Endothelial cell (in vitro differentiated cells): ENCODE results near the gene INTS6. TPM values are rescaled to one million over a fixed set of nuclear protein-coding genes. Genes with fewer than 3 reads are reported as not detected.
A peak's percentile ranks its signal among the peaks of the same experiment; 100 is the strongest.

Experiments used
- DNase-seq: peaks from one replicate; pipeline ENCODE4 v3.0.0; 2021; ENCODE audit warnings: low spot score
- H3K27ac Mint-ChIP-seq: one replicate; pipeline ENCODE4 v1.8.0; 2021; ENCODE audit warnings: mixed read lengths, inconsistent platforms; ENCODE audit not compliant: unreplicated experiment
- H3K27me3 Mint-ChIP-seq: one replicate; pipeline ENCODE4 v1.8.0; 2021; ENCODE audit warnings: mild to moderate bottlenecking, moderate library complexity, mixed read lengths, inconsistent platforms; ENCODE audit not compliant: unreplicated experiment
- H3K36me3 Mint-ChIP-seq: one replicate; pipeline ENCODE4 v1.8.0; 2021; ENCODE audit warnings: mild to moderate bottlenecking, low read depth, mixed read lengths, inconsistent platforms; ENCODE audit not compliant: unreplicated experiment
- H3K4me1 Mint-ChIP-seq: one replicate; pipeline ENCODE4 v1.8.0; 2021; ENCODE audit warnings: mild to moderate bottlenecking, mixed read lengths, inconsistent platforms; ENCODE audit not compliant: unreplicated experiment
- H3K4me3 Mint-ChIP-seq: one replicate; pipeline ENCODE4 v1.8.0; 2021; ENCODE audit warnings: mild to moderate bottlenecking, mixed read lengths, inconsistent platforms; ENCODE audit not compliant: unreplicated experiment
- H3K9me3 Mint-ChIP-seq: one replicate; pipeline ENCODE4 v1.8.0; 2021; ENCODE audit warnings: mixed read lengths, inconsistent platforms; ENCODE audit not compliant: unreplicated experiment
- total RNA-seq: library from RNA; stranded (reverse); fragmentation: NEBNext Ultra II Directional; extraction: Animal tissue kit (Norgen Biotek cat#: 25700); gene quantifications from one replicate; pipeline ENCODE4 v1.2.1, GENCODE V29; 2021; ENCODE audit not compliant: unreplicated experiment
- TF ChIP-seq, protein P1 (sequence below): fragments of 200-600 bp; sonication (generic); IDR thresholded peaks from one replicate; pipeline ENCODE4 v1.5.0; 2021; ENCODE audit warnings: antibody characterized with exemption; ENCODE audit not compliant: unreplicated experiment

The INTS6 gene
- total RNA-seq, 1 donor from 2014 or later: 45.0 TPM

- Mint-ChIP-seq H3K36me3 (peaks cover 22% of the 10 kb centered on the region), H3K4me3 (peak overlapping the region; percentile 89), H3K27ac (peak overlapping the region; percentile 82), H3K4me1 (peaks cover 29% of the 10 kb centered on the region), H3K9me3 (no peaks in the 10 kb centered on the region), H3K27me3 (peaks cover 7% of the 10 kb centered on the region)
- TF ChIP-seq, protein P1, sequence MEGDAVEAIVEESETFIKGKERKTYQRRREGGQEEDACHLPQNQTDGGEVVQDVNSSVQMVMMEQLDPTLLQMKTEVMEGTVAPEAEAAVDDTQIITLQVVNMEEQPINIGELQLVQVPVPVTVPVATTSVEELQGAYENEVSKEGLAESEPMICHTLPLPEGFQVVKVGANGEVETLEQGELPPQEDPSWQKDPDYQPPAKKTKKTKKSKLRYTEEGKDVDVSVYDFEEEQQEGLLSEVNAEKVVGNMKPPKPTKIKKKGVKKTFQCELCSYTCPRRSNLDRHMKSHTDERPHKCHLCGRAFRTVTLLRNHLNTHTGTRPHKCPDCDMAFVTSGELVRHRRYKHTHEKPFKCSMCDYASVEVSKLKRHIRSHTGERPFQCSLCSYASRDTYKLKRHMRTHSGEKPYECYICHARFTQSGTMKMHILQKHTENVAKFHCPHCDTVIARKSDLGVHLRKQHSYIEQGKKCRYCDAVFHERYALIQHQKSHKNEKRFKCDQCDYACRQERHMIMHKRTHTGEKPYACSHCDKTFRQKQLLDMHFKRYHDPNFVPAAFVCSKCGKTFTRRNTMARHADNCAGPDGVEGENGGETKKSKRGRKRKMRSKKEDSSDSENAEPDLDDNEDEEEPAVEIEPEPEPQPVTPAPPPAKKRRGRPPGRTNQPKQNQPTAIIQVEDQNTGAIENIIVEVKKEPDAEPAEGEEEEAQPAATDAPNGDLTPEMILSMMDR: no peak
- DNase-seq: peak; percentile 75
These were observed 1.1 kb downstream of the INTS6 start for GRCh38 chr13:51451467-51452360.

DNA sequence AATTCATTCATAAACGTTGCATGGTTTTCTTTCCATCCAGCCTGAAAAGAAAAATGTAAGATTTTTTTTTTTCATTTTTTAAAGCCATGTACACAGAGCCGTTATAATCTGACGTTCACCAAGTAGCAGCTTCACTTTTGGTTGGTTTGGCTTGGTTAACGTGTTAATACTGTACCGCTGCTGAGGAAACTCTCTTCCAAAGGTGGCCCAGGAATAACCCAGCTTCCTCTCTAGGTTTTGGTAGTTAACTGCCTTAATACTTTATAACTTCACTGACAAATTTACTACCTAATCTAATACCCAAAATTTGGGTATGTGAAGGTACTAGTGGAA, 1.7 kb downstream of the INTS6 start:
- H3K4me3 Mint-ChIP-seq: peak overlapping the region; percentile 89
- H3K27ac Mint-ChIP-seq: no peak overlapping the region
- no peaks in the 10 kb centered on the region for H3K9me3 Mint-ChIP-seq
- TF ChIP-seq, protein P1: no peak
- peaks cover 22% of the 10 kb centered on the region for H3K36me3 Mint-ChIP-seq
- H3K4me1 Mint-ChIP-seq: peaks cover 29% of the 10 kb centered on the region
- H3K27me3 Mint-ChIP-seq: peaks cover 7% of the 10 kb centered on the region
- no peak for DNase-seq

DNA sequence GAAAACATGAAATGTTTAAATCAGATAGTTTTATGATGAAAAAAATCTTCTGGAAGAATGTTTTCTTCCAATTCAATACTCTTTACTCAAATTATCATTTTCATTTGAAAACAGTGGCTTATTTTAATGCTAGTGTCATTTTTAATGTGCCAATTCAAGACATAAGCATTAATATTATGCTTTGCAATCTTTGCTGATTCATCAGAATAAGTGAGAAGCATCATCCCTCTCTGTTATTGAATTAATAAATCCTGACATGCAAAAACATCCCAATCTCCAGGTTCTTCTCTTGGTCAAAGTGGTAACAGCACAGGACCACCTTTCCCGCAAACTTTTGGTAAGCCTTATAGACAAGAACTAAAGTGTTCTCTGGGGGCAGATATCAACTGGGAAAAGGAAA, 3.8 kb downstream of the INTS6 start:
- Mint-ChIP-seq H3K27me3 (peaks cover 6% of the 10 kb centered on the region), H3K4me1 (peaks cover 14% of the 10 kb centered on the region), H3K4me3 (no peak overlapping the region), H3K27ac (no peak overlapping the region), H3K36me3 (peaks cover 10% of the 10 kb centered on the region), H3K9me3 (no peaks in the 10 kb centered on the region)
- no peak for DNase-seq
- TF ChIP-seq, protein P1: no peak

- no peak overlapping the region for H3K4me3 Mint-ChIP-seq
These were observed 7.9 kb downstream of the INTS6 start for GRCh38 chr13:51444922-51445321.

DNA sequence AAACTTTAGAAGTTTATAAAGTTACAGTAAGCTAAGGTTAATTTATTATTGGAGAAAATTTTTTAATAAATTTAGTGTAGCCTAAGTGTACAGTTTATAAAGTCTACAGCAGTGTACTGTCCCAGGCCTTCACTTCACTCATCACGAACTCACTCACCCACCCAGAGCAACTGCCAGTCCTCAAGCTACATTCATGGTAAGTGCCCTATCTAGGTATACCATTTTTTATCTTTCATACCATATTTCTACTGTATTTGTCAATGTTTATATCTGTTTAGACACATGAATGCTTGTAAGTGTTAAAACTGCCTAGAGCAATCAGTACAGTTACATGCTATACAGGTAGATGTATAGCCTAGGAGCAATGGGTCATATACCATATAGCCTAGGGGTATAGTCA, 12.5 kb downstream of the INTS6 start:
- no peaks in the 10 kb centered on the region for H3K36me3 Mint-ChIP-seq
- no peaks in the 10 kb centered on the region for H3K27me3 Mint-ChIP-seq
- DNase-seq: no peak
- TF ChIP-seq, protein P1: no peak
- no peak overlapping the region for H3K4me3 Mint-ChIP-seq
- no peak overlapping the region for H3K27ac Mint-ChIP-seq
- peaks cover 2% of the 10 kb centered on the region for H3K4me1 Mint-ChIP-seq
- no peaks in the 10 kb centered on the region for H3K9me3 Mint-ChIP-seq

More at GRCh38 chr13:51444922-51445321, 7.9 kb downstream of the INTS6 start:
- Mint-ChIP-seq H3K9me3 (no peaks in the 10 kb centered on the region), H3K36me3 (no peaks in the 10 kb centered on the region), H3K27ac (no peak overlapping the region), H3K4me1 (peaks cover 7% of the 10 kb centered on the region), H3K27me3 (no peaks in the 10 kb centered on the region)
- TF ChIP-seq, protein P1: no peak
- DNase-seq: no peak
